Lung microvascular endothelial cell (primary cell): ENCODE measurements around the gene OR2A42. TPM values are rescaled to one million over a fixed set of nuclear protein-coding genes. Genes with fewer than 3 reads are reported as not detected.
"Not testable (repeated sequence)": the region's sequence is repeated elsewhere in the genome, so short reads cannot be mapped to it uniquely, and the experiment has no call there.

Experiments
- DNase-seq, 2 donors: peaks; one replicate each; pipeline versions ENCODE4 v3.0.0 to v3.0.0-alpha.2; 2010; ENCODE audit warnings: low read depth in 2 of 2
- total RNA-seq: library from RNA; depleted of rRNA; stranded (reverse); fragments of >200 nt; gene quantifications from 2 replicates; pipeline ENCODE4 v1.2.1, GENCODE V29; 2014

The OR2A42 gene
- total RNA-seq, 1 donor from 2014 or later: not detected

DNA sequence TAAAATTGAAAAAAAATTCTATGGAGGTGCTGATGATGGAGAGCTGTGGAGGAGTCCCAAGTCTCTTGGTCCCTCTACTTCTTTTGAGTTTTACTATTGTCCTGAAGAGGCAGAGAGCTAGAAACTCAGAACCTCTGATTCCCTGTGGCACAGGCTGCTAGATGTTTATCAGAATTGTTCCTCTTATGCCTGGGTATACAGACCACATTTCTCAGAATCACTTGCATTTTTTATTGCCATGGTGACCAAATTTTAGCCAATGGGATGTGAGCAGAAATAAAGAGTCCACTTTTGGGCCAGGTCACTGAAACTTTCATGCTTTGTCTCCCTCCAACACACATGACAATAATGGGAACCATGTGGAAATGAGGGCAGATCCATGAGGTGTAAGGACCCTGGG, 15.7 kb downstream of the OR2A42 start:
- DNase-seq: not testable (repeated sequence)

DNA sequence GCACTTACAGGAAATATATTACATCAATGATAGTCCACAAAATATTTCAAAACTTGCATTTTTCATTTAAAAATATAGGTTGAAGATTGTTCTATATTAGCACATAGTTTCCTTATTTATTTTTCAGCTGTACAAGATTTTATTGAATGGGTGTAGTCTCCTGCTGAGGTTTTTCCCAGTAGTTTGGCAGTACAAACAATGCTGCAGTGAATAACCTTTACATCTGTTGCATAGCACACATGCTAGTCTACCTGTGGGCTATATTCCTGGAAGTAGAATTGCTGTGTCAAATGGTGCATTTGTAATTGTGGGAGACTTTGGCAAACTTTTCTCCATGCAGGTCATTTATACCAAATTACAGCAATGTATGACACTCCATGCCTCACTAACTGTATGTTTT, 18.9 kb downstream of the OR2A42 start:
- not testable (repeated sequence) for DNase-seq

DNA sequence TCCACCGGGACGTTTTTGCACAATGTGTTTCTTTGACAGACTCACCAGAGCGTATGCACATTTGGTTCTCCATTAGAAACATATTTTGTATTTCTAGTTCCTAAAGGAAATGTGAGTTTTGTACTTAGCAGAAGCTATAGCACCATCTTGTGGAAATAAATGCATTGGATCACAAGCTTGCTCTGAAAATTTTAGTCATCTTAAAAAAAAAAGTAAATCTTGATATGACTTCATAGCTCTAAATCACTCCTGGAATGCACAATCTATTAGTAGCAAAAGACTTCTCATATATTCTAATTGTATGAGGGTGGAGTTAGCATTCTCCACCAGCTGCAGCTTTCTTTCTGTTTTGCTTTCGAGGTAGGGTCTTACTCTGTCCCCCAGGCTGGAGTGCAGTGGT, 20.3 kb downstream of the OR2A42 start:
- DNase-seq: not testable (repeated sequence)

DNA sequence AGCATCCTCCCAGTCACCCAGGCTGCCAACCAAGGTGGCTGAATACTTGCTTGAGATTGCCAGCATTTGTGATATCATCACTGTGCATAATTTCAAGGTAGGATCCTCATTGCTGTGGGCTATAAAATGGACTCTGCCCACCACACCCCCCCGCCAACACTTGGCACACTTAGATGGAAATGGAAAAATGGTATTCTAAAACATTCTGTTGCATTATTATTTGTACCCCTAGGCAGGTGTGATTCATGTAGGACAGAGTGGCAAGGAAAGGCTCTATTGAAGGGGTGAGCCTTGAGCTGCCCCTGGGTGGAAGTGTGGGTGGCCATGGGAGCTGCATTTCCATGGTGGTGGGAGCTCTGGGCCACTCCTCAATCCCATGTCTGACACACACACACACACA, 20.8 kb downstream of the OR2A42 start:
- not testable (repeated sequence) for DNase-seq

DNA sequence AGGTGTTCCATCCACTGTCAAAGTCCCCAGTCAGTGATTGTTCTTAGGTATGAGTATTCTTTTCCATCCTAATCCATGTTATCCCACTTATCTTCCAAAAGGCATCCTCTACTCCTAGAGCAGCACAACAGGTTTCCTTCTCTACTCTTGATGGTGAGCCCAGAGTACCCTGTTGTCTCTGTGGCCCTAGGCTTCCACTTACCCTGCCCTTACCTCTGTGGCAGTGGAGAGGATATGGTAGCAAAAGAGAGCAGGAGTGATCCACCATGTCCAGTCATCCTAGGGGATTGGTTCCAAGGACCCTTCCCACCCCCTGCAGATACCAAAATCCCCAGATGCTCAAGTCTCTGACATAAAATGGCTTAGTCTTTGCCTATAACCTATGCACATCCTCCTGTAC, 22.2 kb downstream of the OR2A42 start:
- DNase-seq: not testable (repeated sequence)

DNA sequence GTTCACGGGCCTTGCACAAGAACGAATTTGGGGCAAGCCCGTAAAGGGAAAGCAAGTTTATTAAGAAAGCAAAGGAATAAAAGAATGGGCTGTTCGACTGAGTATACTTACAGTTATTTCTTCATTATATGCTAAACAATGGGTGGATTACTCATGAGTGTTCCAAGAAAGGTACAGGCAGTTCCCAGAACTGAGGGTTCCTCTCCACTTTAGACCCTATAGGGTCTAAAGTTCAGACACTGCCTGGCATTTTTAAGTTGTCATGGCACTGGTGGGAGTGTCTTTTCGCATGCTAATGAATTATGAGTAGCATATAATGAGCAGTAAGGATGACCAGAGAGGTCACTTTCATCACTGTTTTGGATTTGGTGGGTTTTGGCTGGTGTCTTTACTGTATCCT, 34.1 kb downstream of the OR2A42 start:
- DNase-seq: not testable (repeated sequence)

DNA sequence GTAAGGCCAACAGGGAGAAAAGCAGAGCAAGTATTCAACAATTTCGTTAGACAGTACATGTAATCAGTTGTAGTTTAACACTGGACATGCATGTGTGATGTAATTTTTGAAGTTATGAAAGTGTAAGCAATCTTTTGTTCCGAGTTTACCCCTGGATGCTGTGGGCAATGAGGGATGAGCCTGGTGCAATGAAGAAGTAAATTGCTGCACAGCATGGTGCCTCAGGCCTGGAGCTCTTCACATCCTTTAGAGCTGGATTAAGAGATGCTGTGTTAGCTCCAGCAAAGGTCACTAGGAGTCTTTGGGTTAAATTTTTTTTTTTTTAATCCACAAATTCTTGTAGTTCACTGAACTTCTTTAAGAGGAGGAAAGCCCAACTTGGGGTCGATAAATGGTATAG, 36.3 kb downstream of the OR2A42 start:
- not testable (repeated sequence) for DNase-seq

DNA sequence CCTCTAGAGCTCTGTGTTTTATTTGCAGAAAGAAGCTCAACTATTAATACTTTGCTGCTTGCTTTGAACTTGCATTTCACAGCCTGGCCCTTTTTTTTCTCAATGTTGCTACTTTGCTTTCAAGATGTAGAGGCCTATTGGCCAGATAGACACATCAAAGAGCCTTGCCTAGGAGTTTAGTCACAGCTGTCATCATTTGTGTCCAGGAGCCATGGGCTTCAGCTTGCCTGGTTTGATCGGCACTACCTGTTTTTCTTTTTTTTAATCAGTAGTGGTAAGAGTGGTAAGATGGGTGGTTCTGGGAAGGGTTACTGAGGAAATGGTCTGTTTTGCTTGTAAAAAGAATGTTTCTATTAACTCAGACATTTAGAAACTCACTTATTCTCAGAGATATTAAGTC, 37.4 kb downstream of the OR2A42 start:
- not testable (repeated sequence) for DNase-seq

DNA sequence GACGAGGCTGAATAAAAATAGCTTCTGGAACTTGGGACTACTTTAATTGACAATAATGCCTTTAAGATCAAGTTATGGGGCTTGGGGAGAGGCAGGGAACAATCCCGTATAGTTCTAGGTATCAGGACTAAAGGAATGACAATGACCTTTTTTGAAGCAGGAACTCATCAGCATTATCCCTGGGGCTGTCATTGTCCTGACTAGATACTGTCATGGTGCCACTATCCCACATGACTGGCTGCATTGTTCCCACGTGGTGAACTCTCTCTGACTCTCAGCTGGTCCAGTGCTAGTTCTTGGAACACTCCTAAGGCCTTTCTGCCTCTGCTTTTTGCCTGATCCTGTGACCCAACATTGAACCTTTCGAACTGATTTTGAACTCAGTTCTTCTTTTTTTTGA, 40.5 kb downstream of the OR2A42 start:
- DNase-seq: not testable (repeated sequence)

DNA sequence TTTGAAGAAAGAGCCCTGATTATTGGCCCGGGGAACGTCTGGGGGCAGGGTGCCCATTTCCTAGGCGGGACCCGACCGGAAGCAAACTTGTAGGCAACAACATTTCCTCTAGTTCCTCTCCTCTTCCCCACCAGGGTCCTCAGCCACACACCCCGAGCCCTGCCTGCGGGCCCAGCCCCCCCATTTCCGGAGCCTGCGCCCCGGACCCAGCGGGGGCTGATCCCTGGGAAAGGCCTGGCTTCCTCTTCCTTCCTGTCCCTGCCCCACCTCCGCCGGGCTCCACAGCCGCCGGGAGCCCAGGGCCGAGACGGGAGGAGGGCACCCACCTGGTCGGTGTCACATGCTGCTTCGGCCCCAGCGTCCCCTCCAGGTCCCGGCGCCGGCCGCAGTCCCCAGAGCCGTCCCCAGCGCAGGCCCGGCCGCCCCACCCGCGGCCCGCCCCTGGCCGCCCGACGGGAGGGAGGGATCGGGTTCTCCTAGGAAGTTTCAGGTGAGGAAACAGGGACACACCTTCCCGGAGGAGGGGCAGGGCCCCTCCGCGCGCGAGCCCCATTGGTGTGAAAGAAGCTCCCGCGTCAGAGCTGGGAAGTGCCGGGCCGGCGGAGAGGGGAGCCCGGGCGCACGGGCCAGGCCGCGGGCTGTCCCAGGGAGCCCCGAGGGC, 44.1 kb downstream of the OR2A42 start, which contains the start of gene ARHGEF35:
Gene ARHGEF35, minus strand, starts transcription at position 622 of the 661 bp plus-strand sequence. CDS start 7,450 bp downstream, outside the sequence.
- DNase-seq: not testable (repeated sequence)

DNA sequence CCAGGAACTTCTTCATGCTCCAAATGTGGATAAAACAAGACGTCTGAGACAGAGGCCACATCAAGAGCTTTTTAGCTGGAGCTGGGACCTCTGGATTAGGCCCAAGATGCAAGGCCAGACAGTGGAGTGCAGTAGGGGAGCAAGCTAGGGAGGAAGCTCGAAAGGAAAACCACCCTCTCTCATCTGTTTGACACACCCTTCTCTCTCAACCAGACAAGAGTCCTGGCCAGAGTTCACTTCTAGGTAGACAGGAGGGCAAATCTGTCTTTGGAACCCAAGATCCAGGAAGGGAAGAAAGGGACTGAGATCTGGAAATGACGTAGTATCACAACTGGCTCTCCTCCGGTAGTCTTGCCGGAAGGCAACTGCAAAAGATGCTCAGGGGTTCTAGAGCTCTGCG, 45.0 kb downstream of the OR2A42 start:
- DNase-seq: not testable (repeated sequence)

DNA sequence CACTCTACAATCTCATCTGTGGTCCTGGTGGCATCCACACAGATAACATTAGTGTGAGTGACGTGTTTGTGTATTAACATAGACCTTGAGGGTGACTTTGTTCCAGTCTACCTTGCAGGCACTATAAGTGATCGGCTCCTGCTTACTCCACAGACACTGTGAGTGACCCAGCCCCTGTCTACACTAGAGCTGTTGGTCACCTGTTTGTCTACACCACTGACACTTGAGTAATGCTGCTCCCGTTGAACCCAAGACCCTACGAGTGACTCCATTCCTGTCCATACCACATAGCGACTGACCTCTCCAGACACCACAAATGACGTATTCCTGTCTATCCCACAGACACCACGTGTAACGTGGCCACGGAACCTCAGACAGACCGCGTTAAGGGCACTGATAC, 45.6 kb downstream of the OR2A42 start:
- DNase-seq: not testable (repeated sequence)

DNA sequence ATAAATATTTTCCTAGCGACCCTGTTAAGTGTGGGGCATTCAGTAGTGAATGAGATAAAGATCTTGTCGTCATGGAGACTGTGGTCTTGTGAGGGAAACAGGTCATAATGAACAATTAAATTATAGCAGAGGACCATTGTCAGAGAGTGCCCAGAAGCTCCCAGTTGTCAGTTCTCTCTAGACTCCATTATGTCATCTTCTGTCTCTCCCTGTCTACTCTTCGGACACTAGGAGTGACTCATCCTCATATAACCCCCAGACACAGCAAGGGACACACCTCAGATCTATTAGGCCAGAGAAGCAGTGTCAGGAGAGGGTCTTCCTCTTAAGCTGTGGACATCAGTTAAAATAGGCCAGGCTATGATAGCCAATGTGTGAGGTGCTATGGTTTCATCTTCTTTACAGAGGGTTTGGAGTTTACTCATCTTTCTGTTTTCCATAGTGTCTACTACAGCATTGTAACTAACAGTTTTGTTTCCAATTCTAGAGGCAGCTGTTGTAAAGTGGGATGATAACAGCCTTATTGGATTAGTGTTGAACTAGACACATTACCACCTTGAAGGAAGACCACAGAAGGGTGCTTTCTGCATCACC, 50.7 kb downstream of the OR2A42 start:
- DNase-seq: not testable (repeated sequence)

DNA sequence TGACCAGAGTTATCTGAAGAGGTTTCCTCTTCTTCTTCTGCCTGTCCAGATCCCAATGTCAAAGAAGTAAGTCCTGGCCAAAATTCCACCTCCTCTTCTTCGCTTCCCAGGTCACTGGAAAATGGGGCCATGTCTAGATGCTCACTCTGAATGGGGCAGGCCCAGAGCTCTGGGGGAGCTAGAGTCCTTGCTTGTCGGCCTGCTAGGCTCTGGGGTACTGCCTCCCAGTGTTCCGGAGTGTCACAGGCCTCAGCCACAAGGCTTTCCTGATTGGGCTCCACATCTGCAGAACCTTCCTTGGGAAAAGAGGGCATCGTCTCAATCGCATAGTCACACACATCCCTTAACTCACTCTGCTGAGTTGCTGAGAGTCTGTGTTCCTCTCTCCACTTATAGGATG, 51.6 kb downstream of the OR2A42 start:
- not testable (repeated sequence) for DNase-seq

DNA sequence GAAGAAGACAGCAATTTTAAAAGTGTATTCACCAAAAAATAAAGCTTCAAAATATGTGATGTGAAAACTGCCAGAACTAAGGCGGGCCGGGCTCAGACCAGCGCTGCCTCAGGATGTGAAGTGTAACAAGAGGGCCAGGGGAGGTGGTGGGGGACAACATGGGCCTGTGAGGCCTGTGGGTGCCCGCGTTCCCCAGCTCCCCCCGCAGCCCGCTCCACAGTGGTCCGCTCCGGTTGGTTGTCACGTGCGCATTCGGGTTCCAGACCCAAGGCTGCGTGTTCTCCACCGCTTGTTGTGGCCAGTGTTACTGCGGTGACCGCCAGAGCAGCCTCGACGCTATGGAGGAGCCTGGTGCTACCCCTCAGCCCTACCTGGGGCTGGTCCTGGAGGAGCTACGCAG, 56.2 kb downstream of the OR2A42 start, which contains the start of gene CTAGE4:
Gene CTAGE4, plus strand, starts transcription at position 301 of the 400 bp plus-strand sequence. Its CDS starts 38 bp downstream, at position 339.
- not testable (repeated sequence) for DNase-seq

DNA sequence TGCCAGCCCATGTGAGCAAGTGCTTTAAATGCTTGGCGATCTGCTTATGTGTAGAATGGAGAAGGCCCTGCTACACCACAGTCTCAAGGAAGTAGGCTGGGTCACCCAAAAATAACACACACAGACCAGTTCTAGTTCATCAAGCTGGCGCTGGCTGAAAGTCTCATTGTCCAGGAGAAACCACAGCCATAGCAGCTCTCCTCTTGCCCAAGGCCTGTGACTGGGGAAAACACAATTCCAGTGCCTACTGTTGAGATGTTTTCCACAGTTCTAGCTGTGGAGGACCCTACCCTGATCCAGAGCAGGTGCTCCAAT, 60.3 kb downstream of the OR2A42 start:
- DNase-seq: not testable (repeated sequence)

DNA sequence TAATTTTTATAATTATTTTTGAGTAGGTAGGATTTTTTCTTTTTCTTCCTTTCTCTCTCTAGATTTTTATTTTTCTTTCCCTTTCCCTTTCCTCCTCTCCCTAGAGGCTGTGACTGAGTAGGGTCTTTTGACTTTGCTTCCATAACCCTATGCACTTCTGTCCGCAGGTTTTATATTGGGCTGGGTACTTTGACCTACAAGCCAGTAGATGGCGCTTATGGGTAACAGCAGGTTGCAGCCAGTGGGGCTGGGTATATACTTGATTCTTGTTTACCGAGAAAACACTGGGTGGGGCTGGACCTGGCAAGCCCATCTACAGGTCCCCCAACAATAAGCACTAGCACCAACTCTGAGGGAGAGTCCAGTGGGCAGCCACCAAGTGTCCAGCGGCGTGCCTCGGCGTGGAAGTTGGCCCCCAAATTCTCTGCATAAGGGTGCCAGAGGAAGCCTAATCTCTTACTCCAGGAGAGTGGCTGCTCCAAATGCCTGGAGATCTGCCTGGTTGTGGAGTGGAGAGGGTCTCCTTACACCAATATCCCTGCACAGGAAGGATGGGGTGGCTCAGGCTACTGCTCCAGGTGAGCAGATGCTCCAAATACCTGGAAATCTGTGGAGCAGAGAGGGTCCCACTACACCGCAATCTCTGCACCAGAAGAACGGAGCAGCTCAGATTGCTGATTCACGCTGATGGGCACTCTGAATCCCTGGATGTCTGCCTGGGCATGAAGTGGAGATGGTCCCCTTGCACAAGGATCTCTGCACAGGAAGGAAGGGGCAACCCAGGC, 60.8 kb downstream of the OR2A42 start:
- peak; percentile 26 to 36 for DNase-seq

Other genes with a start within 250 kb of the OR2A42 start
- gene OR6B1, start 239.3 kb downstream of the OR2A42 start, total RNA-seq: not detected in 2 replicates
- gene OR2A5, start 190.7 kb downstream of the OR2A42 start, total RNA-seq: not detected in 2 replicates
- not detected in 2 replicates for gene OR2A25, start 169.8 kb downstream of the OR2A42 start, total RNA-seq
- not detected in 2 replicates for gene OR2A12, start 153.3 kb downstream of the OR2A42 start, total RNA-seq
- not detected in 2 replicates for gene OR2A2, start 130.0 kb downstream of the OR2A42 start, total RNA-seq
- gene OR2A14, start 116.4 kb downstream of the OR2A42 start, total RNA-seq: not detected in 2 replicates
- not detected in 2 replicates for gene CTAGE4, start 56.1 kb downstream of the OR2A42 start, total RNA-seq
- gene ARHGEF35, start 43.8 kb downstream of the OR2A42 start, total RNA-seq: under 0.01 TPM in 1 of 2 replicates, not detected in the other
- not detected in 2 replicates for gene OR2A7, start 25.2 kb upstream of the OR2A42 start, total RNA-seq
- gene CTAGE8, start 29.7 kb upstream of the OR2A42 start, total RNA-seq: not detected in 2 replicates
- not detected in 2 replicates for gene OR2A1, start 72.8 kb upstream of the OR2A42 start, total RNA-seq
- gene ARHGEF5, start 115.8 kb upstream of the OR2A42 start, total RNA-seq: 0.20 and 0.22 TPM in 2 replicates
- gene NOBOX, start 164.1 kb upstream of the OR2A42 start, total RNA-seq: not detected in 2 replicates